ENCODE measurements around the gene TMEM150A. TPM values are rescaled to one million over a fixed set of nuclear protein-coding genes. Genes with fewer than 3 reads are reported as not detected.

Gene TMEM150A
- total and polyA plus RNA-seq, 2 of the 13 experiments (the other 11 are each of a cell fraction or from before 2014, with no cell fraction given): 30.1 to 70.4 TPM

DNA sequence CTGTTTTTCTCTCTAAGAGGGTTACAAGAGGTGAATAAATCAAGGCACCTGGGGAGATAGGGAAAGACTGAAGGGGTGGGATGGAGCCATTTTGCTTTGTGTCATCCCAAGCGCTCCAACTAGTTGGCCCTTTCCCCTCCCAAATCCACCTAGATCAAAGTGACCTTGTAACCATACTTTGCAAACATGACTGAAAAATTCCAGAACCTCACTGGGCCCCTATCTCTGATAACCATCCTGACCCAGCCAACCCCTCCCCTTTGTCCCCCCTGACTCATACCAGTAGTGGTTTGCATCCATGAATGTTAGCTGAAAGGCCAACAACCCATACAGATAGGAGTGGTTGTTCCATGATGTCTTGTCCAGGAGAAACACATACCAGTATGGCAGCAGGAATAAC, 44.3 kb downstream of the TMEM150A start (continued):
- TF ChIP-seq RAD21 (CRISPR knock-in tag; IDR thresholded peaks at IDR 0.05) (no peak), RNF2 (conservative IDR thresholded peaks at IDR 0.05; ENCODE audit: low read depth) (no peak), KLF15 (CRISPR knock-in tag; IDR thresholded peaks at IDR 0.05; ENCODE audit: borderline replicate concordance) (peak; percentile 39; the same call in 1 of the 2 replicates), ZNF44 (CRISPR knock-in tag; IDR thresholded peaks at IDR 0.05) (no peak), ZNF3 (CRISPR knock-in tag; IDR thresholded peaks at IDR 0.05) (no peak), ZNF34 (CRISPR knock-in tag; IDR thresholded peaks at IDR 0.05; ENCODE audit: borderline replicate concordance) (no peak), NR2F6 (IDR thresholded peaks at IDR 0.05) (peak; percentile 68; the same call in 1 of the 2 replicates), NR2F6 (CRISPR knock-in tag; IDR thresholded peaks at IDR 0.05) (peak; percentile 47; the same call in 1 of the 2 replicates), HMG20A (CRISPR knock-in tag; IDR thresholded peaks at IDR 0.05; ENCODE audit: borderline replicate concordance) (no peak), PPARG (CRISPR knock-in tag; conservative IDR thresholded peaks at IDR 0.05) (0 out of 2 replicates have a peak, but pooled peaks have one; percentile 14), MAFG (CRISPR knock-in tag; IDR thresholded peaks at IDR 0.05) (no peak), ZNF484 (CRISPR knock-in tag; IDR thresholded peaks at IDR 0.05; ENCODE audit: borderline replicate concordance, low read depth) (no peak), ZNF383 (CRISPR knock-in tag; IDR thresholded peaks at IDR 0.05; ENCODE audit: borderline replicate concordance) (no peak)
- TF ChIP-seq, protein P1, sequence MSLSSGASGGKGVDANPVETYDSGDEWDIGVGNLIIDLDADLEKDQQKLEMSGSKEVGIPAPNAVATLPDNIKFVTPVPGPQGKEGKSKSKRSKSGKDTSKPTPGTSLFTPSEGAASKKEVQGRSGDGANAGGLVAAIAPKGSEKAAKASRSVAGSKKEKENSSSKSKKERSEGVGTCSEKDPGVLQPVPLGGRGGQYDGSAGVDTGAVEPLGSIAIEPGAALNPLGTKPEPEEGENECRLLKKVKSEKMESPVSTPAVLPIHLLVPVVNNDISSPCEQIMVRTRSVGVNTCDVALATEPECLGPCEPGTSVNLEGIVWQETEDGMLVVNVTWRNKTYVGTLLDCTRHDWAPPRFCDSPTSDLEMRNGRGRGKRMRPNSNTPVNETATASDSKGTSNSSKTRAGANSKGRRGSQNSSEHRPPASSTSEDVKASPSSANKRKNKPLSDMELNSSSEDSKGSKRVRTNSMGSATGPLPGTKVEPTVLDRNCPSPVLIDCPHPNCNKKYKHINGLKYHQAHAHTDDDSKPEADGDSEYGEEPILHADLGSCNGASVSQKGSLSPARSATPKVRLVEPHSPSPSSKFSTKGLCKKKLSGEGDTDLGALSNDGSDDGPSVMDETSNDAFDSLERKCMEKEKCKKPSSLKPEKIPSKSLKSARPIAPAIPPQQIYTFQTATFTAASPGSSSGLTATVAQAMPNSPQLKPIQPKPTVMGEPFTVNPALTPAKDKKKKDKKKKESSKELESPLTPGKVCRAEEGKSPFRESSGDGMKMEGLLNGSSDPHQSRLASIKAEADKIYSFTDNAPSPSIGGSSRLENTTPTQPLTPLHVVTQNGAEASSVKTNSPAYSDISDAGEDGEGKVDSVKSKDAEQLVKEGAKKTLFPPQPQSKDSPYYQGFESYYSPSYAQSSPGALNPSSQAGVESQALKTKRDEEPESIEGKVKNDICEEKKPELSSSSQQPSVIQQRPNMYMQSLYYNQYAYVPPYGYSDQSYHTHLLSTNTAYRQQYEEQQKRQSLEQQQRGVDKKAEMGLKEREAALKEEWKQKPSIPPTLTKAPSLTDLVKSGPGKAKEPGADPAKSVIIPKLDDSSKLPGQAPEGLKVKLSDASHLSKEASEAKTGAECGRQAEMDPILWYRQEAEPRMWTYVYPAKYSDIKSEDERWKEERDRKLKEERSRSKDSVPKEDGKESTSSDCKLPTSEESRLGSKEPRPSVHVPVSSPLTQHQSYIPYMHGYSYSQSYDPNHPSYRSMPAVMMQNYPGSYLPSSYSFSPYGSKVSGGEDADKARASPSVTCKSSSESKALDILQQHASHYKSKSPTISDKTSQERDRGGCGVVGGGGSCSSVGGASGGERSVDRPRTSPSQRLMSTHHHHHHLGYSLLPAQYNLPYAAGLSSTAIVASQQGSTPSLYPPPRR (CRISPR knock-in tag; IDR thresholded peaks at IDR 0.05; ENCODE audit: borderline replicate concordance): peak; percentile 66; the same call in 1 of the 2 replicates
- TF ChIP-seq, protein P2, sequence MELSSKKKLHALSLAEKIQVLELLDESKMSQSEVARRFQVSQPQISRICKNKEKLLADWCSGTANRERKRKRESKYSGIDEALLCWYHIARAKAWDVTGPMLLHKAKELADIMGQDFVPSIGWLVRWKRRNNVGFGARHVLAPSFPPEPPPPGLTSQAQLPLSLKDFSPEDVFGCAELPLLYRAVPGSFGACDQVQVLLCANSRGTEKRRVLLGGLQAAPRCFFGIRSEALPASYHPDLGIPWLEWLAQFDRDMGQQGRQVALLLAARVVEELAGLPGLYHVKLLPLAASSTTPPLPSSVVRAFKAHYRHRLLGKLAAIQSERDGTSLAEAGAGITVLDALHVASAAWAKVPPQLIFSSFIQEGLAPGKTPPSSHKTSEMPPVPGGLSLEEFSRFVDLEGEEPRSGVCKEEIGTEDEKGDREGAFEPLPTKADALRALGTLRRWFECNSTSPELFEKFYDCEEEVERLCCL (CRISPR knock-in tag; IDR thresholded peaks at IDR 0.05; ENCODE audit: borderline replicate concordance): no peak
- TF ChIP-seq, protein P3, sequence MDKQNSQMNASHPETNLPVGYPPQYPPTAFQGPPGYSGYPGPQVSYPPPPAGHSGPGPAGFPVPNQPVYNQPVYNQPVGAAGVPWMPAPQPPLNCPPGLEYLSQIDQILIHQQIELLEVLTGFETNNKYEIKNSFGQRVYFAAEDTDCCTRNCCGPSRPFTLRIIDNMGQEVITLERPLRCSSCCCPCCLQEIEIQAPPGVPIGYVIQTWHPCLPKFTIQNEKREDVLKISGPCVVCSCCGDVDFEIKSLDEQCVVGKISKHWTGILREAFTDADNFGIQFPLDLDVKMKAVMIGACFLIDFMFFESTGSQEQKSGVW (CRISPR knock-in tag; IDR thresholded peaks at IDR 0.05; ENCODE audit: borderline replicate concordance): no peak
- TF ChIP-seq, protein P4, sequence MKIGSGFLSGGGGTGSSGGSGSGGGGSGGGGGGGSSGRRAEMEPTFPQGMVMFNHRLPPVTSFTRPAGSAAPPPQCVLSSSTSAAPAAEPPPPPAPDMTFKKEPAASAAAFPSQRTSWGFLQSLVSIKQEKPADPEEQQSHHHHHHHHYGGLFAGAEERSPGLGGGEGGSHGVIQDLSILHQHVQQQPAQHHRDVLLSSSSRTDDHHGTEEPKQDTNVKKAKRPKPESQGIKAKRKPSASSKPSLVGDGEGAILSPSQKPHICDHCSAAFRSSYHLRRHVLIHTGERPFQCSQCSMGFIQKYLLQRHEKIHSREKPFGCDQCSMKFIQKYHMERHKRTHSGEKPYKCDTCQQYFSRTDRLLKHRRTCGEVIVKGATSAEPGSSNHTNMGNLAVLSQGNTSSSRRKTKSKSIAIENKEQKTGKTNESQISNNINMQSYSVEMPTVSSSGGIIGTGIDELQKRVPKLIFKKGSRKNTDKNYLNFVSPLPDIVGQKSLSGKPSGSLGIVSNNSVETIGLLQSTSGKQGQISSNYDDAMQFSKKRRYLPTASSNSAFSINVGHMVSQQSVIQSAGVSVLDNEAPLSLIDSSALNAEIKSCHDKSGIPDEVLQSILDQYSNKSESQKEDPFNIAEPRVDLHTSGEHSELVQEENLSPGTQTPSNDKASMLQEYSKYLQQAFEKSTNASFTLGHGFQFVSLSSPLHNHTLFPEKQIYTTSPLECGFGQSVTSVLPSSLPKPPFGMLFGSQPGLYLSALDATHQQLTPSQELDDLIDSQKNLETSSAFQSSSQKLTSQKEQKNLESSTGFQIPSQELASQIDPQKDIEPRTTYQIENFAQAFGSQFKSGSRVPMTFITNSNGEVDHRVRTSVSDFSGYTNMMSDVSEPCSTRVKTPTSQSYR (CRISPR knock-in tag; IDR thresholded peaks at IDR 0.05; ENCODE audit: borderline replicate concordance): no peak
